ENCODE results near the gene RHBDD3.
A peak's percentile ranks its signal among the peaks of the same experiment; 100 is the strongest.

RHBDD3 gene

DNA sequence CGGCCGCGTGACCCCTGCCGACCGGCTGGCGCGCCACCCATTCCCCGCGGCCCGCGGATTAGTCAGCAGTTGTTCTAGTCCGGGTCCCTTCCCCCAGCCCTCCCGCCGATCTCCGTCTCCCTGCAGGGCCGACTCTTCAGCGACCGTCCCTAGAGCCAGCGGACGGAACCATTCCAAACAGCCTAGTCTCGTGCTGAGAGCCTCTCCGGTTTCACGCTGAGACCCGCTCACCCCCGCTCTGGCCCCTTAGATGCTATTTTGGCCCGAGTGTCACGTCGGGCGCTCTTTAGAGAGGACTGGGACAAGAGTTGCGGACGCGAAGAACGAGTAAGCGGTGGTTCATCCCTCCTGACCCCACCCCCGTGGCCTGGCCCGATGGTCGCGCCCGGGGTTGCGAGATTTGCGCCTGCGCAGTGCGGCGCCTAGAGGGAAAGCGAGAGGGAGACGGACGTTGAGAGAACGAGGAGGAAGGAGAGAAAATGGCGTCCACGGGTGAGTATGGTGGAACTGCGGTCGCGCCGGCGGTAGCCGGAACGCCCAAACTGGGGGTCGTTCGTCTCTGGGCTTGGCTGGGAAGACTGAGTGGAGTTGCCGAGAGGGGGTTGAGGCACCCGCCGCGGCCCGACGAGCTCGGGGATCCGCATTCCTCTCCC is at the start of gene RHBDD3, which contains the start of gene EWSR1:
Gene RHBDD3, minus strand, starts transcription at position 124 of the 653 bp plus-strand sequence. CDS start 2,355 bp downstream, outside the sequence.
Gene EWSR1, plus strand, starts transcription at position 411 of the 653 bp plus-strand sequence. Its CDS starts 69 bp downstream, at position 480.
- no peak for FAIRE-seq

GRCh38 chr22:29316141-29316828 is 48.5 kb upstream of the RHBDD3 start:
- FAIRE-seq = no peak

DNA sequence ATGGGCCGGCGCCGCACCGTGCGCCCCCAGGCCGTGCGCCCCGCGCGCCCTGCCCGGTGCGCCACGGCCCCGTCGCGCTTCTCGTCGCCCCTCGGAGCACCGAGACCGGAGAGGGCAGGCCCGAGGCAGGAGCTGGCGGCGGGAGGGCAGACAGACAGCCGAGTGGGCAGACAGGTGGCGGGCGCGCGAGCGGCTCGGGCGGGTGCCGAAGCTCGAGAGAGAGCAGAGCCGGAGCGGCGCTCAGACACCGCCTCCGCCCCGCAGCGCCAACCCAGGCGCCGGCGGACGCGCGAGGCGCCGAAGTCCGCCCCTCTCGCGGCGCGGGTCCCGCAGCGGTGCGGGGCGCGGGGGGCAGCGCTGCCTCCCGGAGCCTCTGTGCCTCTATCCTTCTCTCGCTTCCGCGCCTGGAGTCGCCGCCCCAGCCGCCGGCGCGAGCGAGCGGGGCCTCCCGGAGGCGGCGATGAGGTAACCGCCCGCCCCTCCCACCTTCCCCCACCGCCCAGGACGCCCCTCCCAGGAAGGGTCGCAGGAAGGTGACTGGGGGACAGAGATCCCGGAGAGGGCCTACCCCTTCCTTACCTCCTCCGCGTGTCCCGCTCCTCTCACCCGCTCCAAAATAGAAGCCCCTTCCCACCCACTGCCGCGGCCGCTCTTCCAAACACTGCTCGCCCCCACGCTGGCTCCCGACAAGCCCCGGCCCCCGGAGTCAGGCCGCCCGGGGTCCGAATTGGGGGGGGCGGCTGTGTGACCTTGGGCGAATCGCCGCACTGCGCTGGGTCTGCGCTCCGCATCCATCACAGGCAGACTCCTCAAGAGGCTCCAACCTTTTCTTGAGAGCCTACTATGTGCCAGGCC is 47.7 kb upstream of the RHBDD3 start, which contains the start of gene RASL10A:
Gene RASL10A, minus strand, starts transcription at position 412 of the 855 bp plus-strand sequence. CDS start 451 bp downstream, outside the sequence.
- FAIRE-seq = no peak

GRCh38 chr22:29314537-29315285 is 46.9 kb upstream of the RHBDD3 start:
- no peak for FAIRE-seq

GRCh38 chr22:29313576-29314466 is 46.0 kb upstream of the RHBDD3 start:
- no peak for FAIRE-seq

GRCh38 chr22:29313126-29313575 is 45.4 kb upstream of the RHBDD3 start:
- no peak for FAIRE-seq

DNA sequence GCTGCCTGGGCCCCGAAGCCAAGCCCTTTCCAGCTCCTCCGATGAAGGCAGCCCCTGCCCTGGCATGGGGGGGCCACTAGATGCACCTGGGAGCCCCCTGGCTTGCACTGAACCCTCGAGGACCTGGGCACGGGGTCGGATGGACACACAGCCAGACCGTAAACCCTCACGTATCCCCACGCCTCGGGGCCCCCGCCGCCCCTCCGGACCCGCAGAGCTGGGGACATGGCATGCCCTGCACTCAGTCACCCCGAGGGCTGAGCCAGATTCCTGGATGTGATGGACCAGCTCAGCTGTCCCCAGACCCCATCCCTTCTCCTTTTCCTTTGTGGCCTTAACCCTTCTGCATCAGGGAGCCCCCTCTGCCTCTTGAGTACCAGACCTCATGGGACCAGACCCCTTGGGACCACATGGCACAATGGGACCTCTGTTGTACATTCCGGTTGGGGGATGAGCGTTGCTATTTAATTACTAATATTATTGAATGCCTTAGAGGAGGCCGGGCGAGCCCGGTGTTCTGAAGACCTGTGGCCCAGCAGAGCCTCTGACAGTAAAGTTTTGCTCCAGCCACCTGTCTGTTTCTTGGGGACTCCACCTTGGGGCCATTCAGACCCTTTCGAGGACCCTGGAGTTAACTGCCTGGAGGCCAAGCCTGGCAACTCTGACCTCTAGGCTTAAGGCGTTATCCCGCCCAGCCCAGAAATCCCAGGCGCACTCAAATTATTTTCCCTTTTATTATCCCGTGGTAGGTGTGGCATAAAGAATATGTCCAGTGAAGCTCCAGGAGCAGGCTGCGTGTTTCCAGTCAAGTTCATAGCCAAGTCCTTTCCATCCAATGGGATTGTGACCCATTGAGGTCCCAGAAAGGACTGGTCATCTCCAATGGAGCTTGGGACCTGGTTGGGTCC is 44.7 kb upstream of the RHBDD3 start:
- no peak for FAIRE-seq

GRCh38 chr22:29311464-29312217 is 43.9 kb upstream of the RHBDD3 start:
- FAIRE-seq = no peak

DNA sequence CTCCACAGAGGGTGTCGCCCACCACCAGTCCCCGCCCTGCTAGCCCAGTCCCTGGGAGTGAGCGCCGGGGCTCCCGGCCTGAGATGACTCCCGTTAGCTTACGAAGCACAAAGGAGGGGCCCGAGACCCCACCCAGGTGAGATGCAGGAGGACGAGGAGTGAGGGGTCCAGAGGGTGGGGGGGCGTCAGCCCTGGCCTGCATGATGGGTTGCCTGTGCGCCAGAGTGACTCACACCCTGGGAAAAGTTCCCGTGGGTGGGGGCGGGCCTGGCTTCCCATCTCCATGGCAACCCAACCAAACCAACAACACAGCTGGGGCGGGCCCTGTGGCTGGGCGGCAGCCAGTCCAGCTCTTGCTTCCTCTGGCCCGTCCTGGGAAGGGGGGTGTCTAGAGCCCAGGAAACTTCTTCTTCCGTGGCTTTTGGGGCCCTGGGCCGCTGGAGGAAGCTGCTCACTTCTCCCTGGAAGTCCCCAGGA is 43.1 kb upstream of the RHBDD3 start:
- peak; percentile 64 for FAIRE-seq

- no peak for FAIRE-seq
Observed at GRCh38 chr22:29310065-29310862, 42.5 kb upstream of the RHBDD3 start.

GRCh38 chr22:29309332-29310064 is 41.7 kb upstream of the RHBDD3 start:
- no peak for FAIRE-seq

DNA sequence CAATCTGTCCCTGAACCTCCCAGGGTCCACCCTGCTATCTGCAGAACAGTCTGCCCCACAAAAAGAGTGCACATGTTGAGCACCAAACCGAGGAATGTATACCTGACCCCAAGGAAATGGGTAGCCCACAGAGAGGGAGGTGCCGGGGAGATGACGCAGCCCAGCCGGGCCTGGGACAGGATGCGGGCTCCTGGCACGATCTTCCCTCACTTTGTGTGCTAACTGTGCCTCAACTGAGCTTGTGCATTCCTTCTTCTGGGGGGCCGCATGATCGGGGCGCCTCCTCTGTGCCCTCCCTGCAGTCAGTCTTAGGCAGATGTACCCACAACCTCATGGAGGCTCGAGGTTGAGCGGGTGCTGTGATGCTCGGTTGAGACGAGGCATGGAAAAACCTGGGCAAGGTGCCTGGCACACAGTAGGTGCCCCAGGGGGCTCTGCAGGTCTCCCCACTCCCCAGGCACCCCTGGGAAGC is 41.0 kb upstream of the RHBDD3 start:
- no peak for FAIRE-seq

DNA sequence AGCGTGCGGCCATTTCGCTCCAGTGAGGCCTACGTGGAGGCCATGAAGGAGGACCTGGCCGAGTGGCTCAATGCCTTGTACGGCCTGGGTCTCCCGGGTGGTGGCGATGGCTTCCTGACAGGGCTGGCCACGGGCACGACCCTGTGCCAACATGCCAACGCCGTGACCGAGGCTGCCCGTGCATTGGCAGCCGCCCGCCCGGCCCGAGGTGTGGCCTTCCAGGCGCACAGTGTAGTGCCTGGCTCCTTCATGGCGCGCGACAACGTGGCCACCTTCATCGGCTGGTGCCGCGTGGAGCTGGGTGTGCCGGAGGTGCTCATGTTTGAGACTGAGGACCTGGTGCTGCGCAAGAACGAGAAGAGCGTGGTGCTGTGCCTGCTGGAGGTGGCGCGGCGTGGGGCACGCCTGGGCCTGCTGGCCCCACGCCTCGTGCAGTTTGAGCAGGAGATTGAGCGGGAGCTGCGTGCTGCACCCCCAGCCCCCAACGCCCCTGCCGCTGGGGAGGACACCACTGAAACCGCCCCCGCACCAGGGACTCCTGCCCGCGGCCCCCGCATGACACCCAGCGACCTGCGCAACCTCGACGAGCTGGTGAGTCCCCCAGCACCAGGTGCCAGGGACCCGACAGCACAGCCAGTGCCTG is 40.5 kb upstream of the RHBDD3 start:
- no peak for FAIRE-seq

- no peak for FAIRE-seq
Observed at GRCh38 chr22:29307596-29308147, 39.9 kb upstream of the RHBDD3 start.

- no peak for FAIRE-seq
Observed at GRCh38 chr22:29306835-29307595, 39.2 kb upstream of the RHBDD3 start.

Data from endometrium (tissue), 2 donors.